Gastroesophageal sphincter (tissue), 3 donors: ENCODE data around the gene DEAF1.

Experiments
- POLR2AphosphoS5 ChIP-seq: sonication (generic); formaldehyde crosslinking; IDR thresholded peaks from one replicate; pipeline ENCODE4 v1.6.1; 2017; ENCODE audit warnings: antibody characterized with exemption
- TF ChIP-seq, protein P1 (sequence below), 4 experiments: fragments of 200-600 bp in 2 of 4; fragments of 450-650 bp in 2 of 4; sonication (generic) in 1 of 4; IDR thresholded peaks; one replicate each; pipeline ENCODE4 v1.5.1; 2017 to 2019; ENCODE audit warnings: antibody characterized with exemption in 4 of 4, mild to moderate bottlenecking in 2 of 4, moderate library complexity in 2 of 4

DNA sequence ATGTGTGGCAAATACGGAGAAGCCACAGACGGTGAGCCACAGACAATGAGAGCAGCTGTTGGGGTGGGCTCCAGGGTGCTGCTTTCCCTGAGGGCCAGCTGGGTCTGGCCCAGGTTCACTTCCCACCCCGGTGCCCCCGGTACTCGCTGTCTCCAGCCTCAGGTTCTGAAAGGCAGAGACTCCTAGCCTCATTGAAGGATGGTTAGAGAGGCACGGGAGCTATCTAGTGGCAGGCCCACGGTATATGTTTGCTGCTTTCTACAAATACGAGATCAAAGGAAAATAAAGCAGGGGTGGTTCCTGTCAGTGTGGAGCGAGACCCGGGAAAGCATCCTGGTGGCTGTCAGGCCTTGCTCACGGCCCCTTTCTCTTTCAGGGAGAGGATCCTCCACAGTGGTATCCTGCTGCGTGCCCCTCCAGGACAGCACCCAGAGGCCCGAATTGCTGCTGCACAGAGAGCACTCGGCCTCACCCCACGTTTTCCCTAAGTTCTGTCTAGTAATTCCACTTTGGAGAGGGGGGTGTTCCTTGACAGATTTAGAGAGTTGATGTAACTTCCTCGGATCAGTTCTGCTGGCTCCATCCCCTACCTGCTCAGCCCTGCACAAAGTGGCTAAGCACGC is 3.6 kb upstream of the DEAF1 start:
- TF ChIP-seq, protein P1, sequence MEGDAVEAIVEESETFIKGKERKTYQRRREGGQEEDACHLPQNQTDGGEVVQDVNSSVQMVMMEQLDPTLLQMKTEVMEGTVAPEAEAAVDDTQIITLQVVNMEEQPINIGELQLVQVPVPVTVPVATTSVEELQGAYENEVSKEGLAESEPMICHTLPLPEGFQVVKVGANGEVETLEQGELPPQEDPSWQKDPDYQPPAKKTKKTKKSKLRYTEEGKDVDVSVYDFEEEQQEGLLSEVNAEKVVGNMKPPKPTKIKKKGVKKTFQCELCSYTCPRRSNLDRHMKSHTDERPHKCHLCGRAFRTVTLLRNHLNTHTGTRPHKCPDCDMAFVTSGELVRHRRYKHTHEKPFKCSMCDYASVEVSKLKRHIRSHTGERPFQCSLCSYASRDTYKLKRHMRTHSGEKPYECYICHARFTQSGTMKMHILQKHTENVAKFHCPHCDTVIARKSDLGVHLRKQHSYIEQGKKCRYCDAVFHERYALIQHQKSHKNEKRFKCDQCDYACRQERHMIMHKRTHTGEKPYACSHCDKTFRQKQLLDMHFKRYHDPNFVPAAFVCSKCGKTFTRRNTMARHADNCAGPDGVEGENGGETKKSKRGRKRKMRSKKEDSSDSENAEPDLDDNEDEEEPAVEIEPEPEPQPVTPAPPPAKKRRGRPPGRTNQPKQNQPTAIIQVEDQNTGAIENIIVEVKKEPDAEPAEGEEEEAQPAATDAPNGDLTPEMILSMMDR (IDR thresholded peaks at IDR 0.05), result no peak
- no peak for TF ChIP-seq POLR2AphosphoS5
